Glutamatergic neuron (in vitro differentiated cells): ENCODE measurements around the gene EDA. TPM values are rescaled to one million over a fixed set of nuclear protein-coding genes. Genes with fewer than 3 reads are reported as not detected.

Source experiments
- DNase-seq: peaks from one replicate; pipeline ENCODE4 v3.0.0; 2022
- H3K27ac Mint-ChIP-seq: one replicate; pipeline ENCODE4 v1.8.0; 2020; ENCODE audit warnings: mild to moderate bottlenecking, mixed read lengths, inconsistent platforms; ENCODE audit not compliant: unreplicated experiment
- H3K27me3 Mint-ChIP-seq: one replicate; pipeline ENCODE4 v1.8.0; 2020; ENCODE audit warnings: mild to moderate bottlenecking, moderate library complexity, mixed read lengths, inconsistent platforms; ENCODE audit not compliant: unreplicated experiment
- H3K36me3 Mint-ChIP-seq: one replicate; pipeline ENCODE4 v1.8.0; 2020; ENCODE audit warnings: mild to moderate bottlenecking, mixed read lengths, inconsistent platforms; ENCODE audit not compliant: unreplicated experiment
- H3K4me1 Mint-ChIP-seq: one replicate; pipeline ENCODE4 v1.8.0; 2020; ENCODE audit warnings: mild to moderate bottlenecking, low read depth, mixed read lengths, inconsistent platforms; ENCODE audit not compliant: unreplicated experiment
- H3K4me3 Mint-ChIP-seq: one replicate; pipeline ENCODE4 v1.8.0; 2020; ENCODE audit warnings: mild to moderate bottlenecking, mixed read lengths, inconsistent platforms; ENCODE audit not compliant: unreplicated experiment
- H3K9me3 Mint-ChIP-seq: one replicate; pipeline ENCODE4 v1.8.0; 2020; ENCODE audit warnings: mild to moderate bottlenecking, moderate library complexity, mixed read lengths, inconsistent platforms; ENCODE audit not compliant: unreplicated experiment
- total RNA-seq: library from RNA; stranded (reverse); fragmentation: NEBNext Ultra II Directional; extraction: Animal tissue kit (Norgen Biotek cat#: 25700); gene quantifications from one replicate; pipeline ENCODE4 v1.2.1, GENCODE V29; 2021; ENCODE audit not compliant: unreplicated experiment
- TF ChIP-seq, protein P1 (sequence below): fragments of 200-600 bp; sonication (generic); IDR thresholded peaks from one replicate; pipeline ENCODE4 v1.5.0; 2021; ENCODE audit not compliant: partially characterized antibody, unreplicated experiment

Gene EDA
- total RNA-seq, 1 donor from 2014 or later = 1.7 TPM

DNA sequence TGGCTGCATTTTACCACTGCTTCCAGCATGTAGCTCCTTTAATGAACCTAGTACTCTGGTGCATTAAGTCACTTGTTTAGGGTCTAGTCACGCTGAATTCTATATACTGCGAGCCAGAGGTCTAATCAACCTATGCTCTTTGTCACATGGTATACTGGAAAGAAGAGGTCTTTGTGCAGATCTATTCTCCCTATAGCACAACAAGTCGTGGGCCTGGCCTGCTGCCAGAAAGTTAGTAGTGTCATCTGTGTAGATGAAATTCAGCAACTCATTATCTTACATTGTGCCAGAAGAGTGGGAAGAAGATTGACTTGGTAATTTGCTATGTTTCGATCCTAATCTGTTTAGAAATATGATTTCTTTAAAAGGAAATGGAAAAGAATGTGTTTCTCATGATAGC lies 353.0 kb downstream of the EDA start:
- H3K4me1 Mint-ChIP-seq = no peaks in the 10 kb centered on the region
- no peaks in the 10 kb centered on the region for H3K36me3 Mint-ChIP-seq
- no peaks in the 10 kb centered on the region for H3K9me3 Mint-ChIP-seq
- TF ChIP-seq, protein P1, sequence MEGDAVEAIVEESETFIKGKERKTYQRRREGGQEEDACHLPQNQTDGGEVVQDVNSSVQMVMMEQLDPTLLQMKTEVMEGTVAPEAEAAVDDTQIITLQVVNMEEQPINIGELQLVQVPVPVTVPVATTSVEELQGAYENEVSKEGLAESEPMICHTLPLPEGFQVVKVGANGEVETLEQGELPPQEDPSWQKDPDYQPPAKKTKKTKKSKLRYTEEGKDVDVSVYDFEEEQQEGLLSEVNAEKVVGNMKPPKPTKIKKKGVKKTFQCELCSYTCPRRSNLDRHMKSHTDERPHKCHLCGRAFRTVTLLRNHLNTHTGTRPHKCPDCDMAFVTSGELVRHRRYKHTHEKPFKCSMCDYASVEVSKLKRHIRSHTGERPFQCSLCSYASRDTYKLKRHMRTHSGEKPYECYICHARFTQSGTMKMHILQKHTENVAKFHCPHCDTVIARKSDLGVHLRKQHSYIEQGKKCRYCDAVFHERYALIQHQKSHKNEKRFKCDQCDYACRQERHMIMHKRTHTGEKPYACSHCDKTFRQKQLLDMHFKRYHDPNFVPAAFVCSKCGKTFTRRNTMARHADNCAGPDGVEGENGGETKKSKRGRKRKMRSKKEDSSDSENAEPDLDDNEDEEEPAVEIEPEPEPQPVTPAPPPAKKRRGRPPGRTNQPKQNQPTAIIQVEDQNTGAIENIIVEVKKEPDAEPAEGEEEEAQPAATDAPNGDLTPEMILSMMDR = no peak
- H3K27ac Mint-ChIP-seq = no peak overlapping the region
- no peaks in the 10 kb centered on the region for H3K27me3 Mint-ChIP-seq
- H3K4me3 Mint-ChIP-seq = no peak overlapping the region
- DNase-seq = no peak

DNA sequence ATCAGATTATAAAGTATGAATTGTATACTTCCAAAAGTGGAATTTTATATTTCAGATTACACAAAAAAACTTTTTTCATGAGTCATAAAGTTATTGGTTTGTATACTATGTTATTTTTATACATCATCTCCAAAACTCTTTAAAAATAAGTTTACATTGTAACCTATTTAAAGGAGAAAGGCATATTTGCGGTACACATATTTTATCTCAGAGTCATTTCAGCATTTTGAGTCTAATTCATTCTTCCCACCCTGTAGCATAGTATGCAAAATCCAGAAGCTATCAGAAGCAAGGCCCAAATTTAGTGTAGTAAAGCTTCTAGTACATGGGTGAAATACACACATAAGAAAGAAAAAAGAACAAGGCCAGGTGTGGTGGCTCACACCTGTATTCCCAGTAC lies 353.5 kb downstream of the EDA start:
- TF ChIP-seq, protein P1 = no peak
- no peak overlapping the region for H3K27ac Mint-ChIP-seq
- H3K27me3 Mint-ChIP-seq = no peaks in the 10 kb centered on the region
- no peaks in the 10 kb centered on the region for H3K4me1 Mint-ChIP-seq
- no peaks in the 10 kb centered on the region for H3K36me3 Mint-ChIP-seq
- DNase-seq = no peak
- H3K4me3 Mint-ChIP-seq = no peak overlapping the region
- no peaks in the 10 kb centered on the region for H3K9me3 Mint-ChIP-seq

DNA sequence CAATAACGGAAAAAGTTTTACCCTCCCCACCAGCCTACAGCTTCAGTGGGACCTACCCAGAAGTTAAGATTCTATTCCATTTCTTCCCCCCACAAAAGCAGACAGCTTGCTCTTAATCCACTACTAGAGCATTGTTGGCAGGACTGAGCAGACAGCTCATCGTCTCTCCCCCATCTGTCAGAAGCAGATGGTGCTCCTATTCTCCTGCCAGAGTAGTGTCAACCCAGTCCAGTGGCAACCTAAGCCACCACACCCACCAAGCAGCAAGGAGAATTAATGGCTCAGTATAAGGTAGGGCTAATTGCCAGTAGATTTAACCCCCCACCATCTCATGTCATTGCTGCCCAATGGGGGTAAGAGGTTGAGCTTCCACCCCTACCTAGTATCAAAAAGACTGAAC lies 371.8 kb downstream of the EDA start:
- H3K4me3 Mint-ChIP-seq = peak overlapping the region; percentile 69

DNA sequence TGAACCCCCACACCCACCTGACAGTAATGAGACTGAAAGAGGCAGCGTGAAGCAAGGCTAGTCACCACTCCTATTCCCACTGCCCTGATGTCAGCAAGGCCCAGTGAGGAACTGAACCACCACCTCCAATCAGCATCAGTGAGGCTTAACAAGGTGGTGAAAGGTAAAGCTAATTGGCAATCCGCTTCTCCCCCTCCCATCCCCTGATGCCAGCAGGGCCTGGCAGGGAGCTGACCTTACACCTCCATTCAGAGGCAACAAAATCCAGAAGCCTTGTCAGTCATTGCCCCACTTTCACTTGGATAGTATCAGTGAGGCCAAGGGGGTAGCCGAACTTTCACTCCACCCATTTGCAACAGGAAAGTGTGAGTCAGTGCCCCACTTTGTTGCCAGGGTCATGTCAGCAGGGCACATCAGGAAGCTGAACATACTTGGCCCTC lies 373.1 kb downstream of the EDA start:
- no peak overlapping the region for H3K27ac Mint-ChIP-seq
- TF ChIP-seq, protein P1 = no peak
- H3K9me3 Mint-ChIP-seq = peaks cover 8% of the 10 kb centered on the region
- H3K36me3 Mint-ChIP-seq = no peaks in the 10 kb centered on the region
- peaks cover 3% of the 10 kb centered on the region for H3K27me3 Mint-ChIP-seq
- no peak for DNase-seq
- H3K4me3 Mint-ChIP-seq = no peak overlapping the region
- peaks cover 10% of the 10 kb centered on the region for H3K4me1 Mint-ChIP-seq

More for the DNA sequence above, 371.8 kb downstream of the EDA start:
- peak; percentile 20 for DNase-seq
- Mint-ChIP-seq H3K9me3 (peaks cover 8% of the 10 kb centered on the region), H3K36me3 (no peaks in the 10 kb centered on the region), H3K4me1 (peaks cover 10% of the 10 kb centered on the region), H3K27ac (peak overlapping the region; percentile 93), H3K27me3 (peaks cover 3% of the 10 kb centered on the region)
- TF ChIP-seq, protein P1 = no peak

DNA sequence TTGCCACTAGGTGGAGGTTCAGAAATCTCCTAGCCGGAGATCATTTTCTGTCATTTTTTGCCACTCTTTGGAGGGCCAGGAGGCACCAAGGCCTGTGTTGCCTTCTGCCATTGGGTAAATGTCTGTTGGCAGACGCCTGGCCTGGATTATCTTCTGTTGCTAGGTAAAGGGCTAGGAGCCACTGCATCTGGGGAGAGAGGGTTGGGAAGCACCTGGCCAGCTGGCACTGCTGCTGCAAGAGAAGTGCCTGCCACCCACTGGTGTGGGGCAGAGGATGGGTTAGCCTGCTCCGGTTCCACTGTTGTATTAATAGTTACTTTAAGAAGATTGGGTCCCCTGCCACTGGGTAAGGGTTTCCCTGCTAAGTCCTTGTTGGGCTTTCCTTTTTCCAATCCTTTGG lies 375.8 kb downstream of the EDA start:
- no peak overlapping the region for H3K27ac Mint-ChIP-seq
- H3K27me3 Mint-ChIP-seq = peaks cover 3% of the 10 kb centered on the region
- H3K36me3 Mint-ChIP-seq = no peaks in the 10 kb centered on the region
- TF ChIP-seq, protein P1 = no peak
- DNase-seq = no peak
- no peak overlapping the region for H3K4me3 Mint-ChIP-seq
- H3K9me3 Mint-ChIP-seq = peaks cover 8% of the 10 kb centered on the region
- peaks cover 10% of the 10 kb centered on the region for H3K4me1 Mint-ChIP-seq
